ENCODE measurements around the gene SEPTIN5.
"Not testable (repeated sequence)": the region's sequence is repeated elsewhere in the genome, so short reads cannot be mapped to it uniquely, and the experiment has no call there.

Gene SEPTIN5

GRCh38 chr22:19714312-19715187 lies at the start of gene SEPTIN5:
SEPTIN5 (plus strand) TSS chr22:19714503; CDS start chr22:19714589, 86 bp downstream.
- Histone ChIP-seq H3K27ac (peak within 1 kb of the TSS in 18 of 21 experiments; percentile 4 to 88 (median 70)), H3K4me3 (peak within 1 kb of the TSS; percentile 50 to 72 (median 58))

- Histone ChIP-seq H3K27ac (no peak overlapping the region), H3K4me3 (no peak overlapping the region)
Observed at GRCh38 chr22:19664951-19665783, 49.1 kb upstream of the SEPTIN5 start.

DNA sequence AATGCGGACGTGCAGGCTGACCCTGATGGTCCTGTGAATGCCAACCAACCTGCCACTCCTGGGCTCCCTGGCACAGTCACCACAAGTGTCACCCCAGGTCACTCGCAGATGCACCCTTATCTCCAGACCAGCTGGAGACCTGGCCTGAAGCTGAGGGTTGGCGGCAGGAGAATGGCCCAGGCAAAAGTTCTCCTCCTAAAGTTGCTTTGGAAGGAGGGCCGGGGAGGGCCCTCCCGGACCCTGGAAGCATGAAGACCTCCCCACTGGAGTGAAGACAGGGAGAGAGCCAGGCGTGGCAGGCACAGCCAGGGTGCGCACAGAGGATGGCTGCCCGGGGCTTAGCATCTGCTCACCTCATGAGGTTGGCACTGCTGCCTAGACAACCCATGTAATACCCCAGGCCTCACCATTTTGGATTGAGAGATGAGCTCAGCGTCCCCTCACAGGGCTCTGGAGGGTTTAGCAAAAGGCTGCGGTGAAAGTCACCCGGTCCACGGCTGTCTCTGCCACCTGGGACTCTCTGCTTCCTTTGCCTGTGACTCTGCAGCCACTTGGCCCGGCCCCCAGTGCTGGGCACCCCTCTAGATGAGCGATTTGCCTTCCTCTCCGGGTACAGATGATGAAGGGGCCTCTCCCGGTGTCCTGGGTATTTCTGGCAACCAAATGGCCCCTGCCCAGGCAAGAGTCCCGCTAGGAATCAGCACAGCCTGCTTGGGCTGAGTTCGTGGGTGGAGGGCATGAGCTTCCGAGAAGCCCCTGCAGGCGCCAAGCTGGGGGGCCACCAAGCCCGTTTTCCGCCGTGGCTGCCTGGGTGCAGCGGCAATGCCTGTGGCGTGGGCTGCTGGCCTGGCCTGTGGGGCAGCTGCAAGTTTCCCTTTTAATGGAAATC lies 48.3 kb upstream of the SEPTIN5 start:
- H3K4me3 ChIP-seq = no peak overlapping the region
- no peak overlapping the region for H3K27ac ChIP-seq

GRCh38 chr22:19666673-19667593 lies 47.4 kb upstream of the SEPTIN5 start:
- Histone ChIP-seq H3K4me3 (no peak overlapping the region), H3K27ac (peak overlapping the region in 1 of 21 experiments; percentile 2)

- no peak overlapping the region for H3K27ac ChIP-seq
- H3K4me3 ChIP-seq = no peak overlapping the region
Observed at GRCh38 chr22:19667872-19668740, 46.2 kb upstream of the SEPTIN5 start.

DNA sequence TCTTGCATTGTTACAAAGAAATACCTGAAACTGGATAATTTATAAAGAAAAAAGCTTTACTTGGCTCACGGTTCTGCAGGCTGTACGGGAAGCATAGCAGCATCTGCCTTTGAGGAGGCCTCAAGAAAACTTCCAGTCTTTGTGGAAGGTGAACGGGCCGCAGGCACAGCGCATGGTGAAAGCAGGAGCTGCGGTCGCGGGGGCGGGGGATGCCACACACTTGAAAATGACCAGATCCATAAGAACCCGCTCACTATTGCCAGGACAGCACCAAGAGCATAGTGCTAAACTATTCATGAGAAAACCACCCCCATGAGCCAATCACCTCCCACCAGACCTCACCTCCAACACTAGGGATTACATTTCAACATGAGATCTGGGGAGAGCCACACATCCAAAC lies 45.6 kb upstream of the SEPTIN5 start:
- Histone ChIP-seq H3K27ac (no peak overlapping the region), H3K4me3 (no peak overlapping the region)

DNA sequence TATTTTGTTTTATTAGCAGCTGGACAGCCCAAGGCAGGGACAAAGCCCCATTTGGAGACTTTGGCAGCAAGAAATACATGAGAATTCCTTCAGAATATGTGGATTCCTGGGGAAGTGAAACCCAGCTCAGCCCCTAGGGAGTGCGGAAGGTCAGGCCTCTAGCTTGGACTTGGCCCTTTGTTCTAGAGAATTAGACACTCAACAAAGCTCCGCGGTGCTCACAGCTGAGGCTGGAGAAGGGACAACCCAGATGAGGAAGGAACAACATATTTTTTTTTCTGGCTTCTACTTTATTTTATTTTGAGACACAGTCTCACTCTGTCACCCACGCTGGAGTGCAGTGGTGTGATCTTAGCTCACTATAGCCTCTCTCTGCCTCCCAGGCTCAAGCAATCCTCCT lies 44.7 kb upstream of the SEPTIN5 start:
- no peak overlapping the region for H3K4me3 ChIP-seq
- no peak overlapping the region for H3K27ac ChIP-seq

GRCh38 chr22:19671316-19671715 lies 43.0 kb upstream of the SEPTIN5 start:
- H3K27ac ChIP-seq = no peak overlapping the region
- no peak overlapping the region for H3K4me3 ChIP-seq

- no peak overlapping the region for H3K27ac ChIP-seq
- H3K4me3 ChIP-seq = no peak overlapping the region
Observed at GRCh38 chr22:19672054-19672776, 42.1 kb upstream of the SEPTIN5 start.

- no peak overlapping the region for H3K27ac ChIP-seq
- H3K4me3 ChIP-seq = no peak overlapping the region
Observed at GRCh38 chr22:19673660-19674059, 40.6 kb upstream of the SEPTIN5 start.

DNA sequence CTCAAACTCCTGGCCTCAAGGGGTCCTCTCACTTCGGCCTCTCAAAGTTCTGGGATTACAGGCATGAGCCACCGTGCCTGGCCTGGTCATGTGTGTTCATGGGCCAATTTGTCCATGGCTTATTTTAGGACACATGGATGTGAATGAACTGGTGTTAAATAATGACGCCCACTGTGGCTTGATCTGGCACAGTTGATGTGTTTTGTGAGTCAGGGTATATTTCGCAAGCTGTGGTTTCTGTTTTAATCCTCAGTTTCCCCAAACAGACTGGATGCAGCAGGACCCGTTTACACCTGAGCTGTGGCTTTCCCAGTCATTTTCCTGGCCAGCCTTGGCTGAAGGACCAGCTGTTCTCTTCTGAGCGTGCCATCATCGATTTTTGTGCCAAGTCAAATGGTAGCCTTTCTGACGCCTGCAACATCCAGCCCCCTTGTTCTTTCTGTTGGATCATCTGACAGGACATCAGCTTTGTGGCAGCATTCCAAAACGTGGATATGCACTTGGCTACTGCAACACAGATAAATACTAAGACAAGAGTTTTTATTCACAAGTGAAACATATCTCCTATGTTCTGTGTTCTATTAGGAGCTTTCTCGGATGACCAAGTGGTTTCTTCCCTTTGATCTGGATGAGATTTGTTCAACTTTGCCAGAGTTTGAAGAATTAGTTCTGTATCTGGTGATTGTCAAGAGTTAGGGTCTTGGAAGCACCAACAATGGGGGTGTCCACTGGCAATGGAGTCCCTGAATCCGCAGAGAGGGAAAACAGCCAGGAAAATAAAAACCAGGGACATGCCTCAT lies 40.0 kb upstream of the SEPTIN5 start:
- H3K27ac ChIP-seq = no peak overlapping the region
- H3K4me3 ChIP-seq = no peak overlapping the region

GRCh38 chr22:19674929-19675253 lies 39.4 kb upstream of the SEPTIN5 start:
- Histone ChIP-seq H3K27ac (no peak overlapping the region), H3K4me3 (no peak overlapping the region)

DNA sequence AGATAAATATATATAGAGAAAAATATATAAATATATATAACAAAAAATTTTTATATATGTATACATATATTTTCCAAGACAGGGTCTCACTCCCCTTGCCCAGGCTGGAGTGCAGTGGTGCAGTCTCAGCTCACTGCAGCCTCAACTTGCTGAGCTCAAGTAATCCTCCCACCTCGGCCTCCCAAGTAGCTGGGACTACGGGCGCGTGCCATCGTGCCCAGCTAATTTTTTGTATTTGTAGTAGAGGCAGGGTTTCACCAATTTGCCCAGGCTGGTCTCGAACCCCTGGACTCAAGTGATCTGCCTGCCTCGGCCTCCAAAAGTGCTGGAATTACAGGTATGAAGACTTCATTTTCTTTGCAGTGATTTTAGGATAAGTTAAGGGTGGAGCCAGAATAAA lies 38.9 kb upstream of the SEPTIN5 start:
- no peak overlapping the region for H3K4me3 ChIP-seq
- no peak overlapping the region for H3K27ac ChIP-seq

DNA sequence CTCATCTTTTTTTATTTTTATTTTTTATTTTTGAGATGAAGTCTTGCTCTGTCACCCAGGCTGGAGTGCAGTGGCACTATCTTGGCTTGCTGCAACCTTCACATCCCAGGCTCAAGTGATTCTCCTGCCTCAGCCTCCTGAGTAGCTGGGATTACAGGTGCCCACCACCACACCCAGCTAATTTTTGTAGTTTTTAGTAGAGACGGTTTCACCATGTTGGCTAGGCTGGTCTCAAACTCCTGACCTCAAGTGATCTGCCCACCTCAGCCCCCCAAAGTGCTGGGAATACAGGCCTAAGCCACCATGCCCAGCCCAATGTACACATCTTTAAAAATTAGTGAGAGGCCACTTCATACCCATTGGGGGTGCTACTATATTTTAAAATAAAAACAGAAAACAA lies 37.9 kb upstream of the SEPTIN5 start:
- H3K27ac ChIP-seq, H3K4me3 ChIP-seq: not testable (repeated sequence)

DNA sequence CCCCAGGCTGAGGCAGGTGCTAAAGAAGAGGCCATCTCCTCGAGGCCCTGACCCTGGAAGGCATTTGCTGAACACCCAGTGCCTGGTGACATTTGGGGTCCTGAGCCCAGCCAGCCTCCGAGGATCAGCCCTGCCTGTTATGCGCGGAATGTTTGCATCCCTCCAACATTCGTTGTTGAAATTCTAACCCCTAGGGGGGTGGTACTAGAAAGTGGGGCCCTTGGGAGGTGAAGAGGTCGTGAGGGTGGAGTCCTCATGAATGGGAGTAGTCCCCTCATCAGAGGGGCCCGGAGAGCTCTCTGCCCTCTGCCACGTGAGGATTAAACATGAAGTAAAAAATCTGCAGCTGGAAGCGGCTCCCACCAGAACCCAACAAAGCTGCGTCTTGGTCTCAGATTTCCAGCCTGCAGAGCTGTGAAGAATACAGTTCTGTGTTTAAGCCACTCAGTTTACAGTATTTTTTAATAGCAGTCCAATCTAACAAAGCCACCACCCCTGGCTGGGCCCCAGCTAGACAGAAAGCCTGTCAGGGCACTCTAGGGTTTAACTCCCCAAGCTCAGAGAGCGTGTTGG lies 35.3 kb upstream of the SEPTIN5 start:
- Histone ChIP-seq H3K27ac (no peak overlapping the region), H3K4me3 (no peak overlapping the region)

DNA sequence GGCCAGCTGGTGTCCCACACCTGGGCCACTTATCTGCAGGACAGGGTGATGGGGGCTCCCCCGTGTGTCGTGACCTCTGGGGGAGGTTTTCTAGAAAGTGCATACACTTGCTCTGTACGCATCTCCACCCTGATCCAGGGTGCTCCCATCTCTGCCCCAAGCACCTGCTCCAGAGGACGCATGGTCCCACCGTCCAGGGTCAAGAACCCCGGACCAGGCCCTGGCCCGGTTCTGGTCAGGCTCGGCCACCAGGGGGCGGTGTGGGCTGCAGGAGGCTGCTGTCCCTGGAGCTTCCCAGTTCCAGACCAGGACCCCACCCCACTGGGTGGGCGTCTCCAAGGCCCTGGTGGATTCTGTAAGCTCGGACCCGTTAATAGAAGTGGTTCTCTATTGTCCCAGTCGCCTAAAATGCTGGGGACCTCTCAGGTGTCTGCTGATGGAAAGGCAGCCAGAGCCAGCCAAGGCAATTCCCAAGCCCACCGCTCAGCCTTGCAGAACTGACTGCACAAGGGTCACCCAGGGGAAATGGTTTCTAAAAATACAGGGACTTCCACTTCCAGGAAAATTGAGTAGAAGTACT lies 34.7 kb upstream of the SEPTIN5 start:
- H3K4me3 ChIP-seq = peak overlapping the region in 1 of 7 experiments; percentile 3
- H3K27ac ChIP-seq = no peak overlapping the region
